ENCODE data around the gene PRDX5. TPM values are rescaled to one million over a fixed set of nuclear protein-coding genes. Genes with fewer than 3 reads are reported as not detected.
A peak's percentile ranks its signal among the peaks of the same experiment; 100 is the strongest.

The PRDX5 gene
- total and polyA plus RNA-seq, 7 experiments from 2014 or later = 41.4 to 195 (median 59.6) TPM

DNA sequence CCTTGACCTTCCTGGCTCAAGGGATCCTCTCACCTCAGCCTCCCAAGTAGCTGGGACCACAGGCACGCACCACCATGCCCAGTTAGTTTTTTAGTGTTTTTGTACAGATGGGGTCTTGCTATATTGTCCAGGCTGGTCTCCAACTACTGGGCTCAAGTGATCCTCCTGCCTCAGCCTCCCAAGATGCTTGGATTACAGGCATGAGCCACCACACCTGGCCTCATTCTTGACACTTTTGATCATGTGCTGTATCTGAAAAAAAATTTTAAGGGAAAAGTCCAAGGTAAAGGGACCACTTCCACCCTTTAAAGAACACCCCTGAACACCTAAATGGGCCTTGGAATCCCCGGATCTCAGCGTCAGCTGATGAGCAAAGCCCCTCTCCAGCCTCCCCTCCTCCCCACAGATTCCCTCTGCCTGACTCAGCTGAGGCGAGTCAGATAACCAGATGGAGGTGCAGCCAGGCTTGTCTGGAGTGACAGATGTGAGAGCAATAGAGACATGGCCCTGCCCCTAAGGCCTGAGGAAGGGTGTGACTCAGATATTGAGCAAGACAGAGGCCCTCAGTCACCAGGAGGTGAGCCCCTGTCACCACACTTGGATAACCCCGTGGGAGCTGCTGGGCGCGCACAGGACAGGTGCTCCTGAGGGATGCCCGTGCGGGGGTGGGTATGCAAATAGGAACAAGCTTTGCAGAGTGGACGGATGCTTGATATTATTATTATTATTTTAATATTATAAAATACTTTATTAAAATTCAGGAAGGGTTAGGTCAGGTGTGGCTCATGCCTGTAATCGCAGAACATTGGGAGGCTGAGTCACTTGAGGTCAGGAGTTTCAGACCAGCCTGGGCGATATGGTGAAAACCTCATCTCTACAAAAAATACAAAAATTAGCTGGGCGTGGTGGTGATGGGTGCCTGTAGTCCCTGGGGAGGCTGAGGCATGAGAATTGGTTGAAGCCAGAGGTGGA lies 17.1 kb downstream of the PRDX5 start:
- H3K27me3 ChIP-seq (ENCODE audit: control insufficient read depth in 2 of 2, insufficient read depth in 2 of 2, low read length in 2 of 2) = no peaks in the 10 kb centered on the region
- ChIA-PET POLR2A (interaction anchor here (0.6 kb wide), 1 partner anchor 130 kb away, joined by 5 read pairs; no protein-coding TSS in a partner anchor), CTCF (interaction anchor here (0.6 kb wide), 1 partner anchor 20 kb away, joined by 3 read pairs; no protein-coding TSS in a partner anchor)
- H3K27ac ChIP-seq (ENCODE audit: low read depth, low read length) = no peak overlapping the region
- H3K4me1 ChIP-seq (ENCODE audit: control insufficient read depth in 2 of 2, insufficient read depth in 2 of 2, low read length in 2 of 2) = peaks cover 13 to 21% of the 10 kb centered on the region in 2 donors
- H3K27me3 Mint-ChIP-seq = no peaks in the 10 kb centered on the region
- peaks cover 12 to 39% (median 24%) of the 10 kb centered on the region in 7 donors for H3K4me1 Mint-ChIP-seq
- intact Hi-C loops (cut with micrococcal nuclease) = no loop called here
- no peak overlapping the region for H3K4me3 ChIP-seq (ENCODE audit: low read length)
- DNase-seq (peak in 1 of 9 donors; percentile 46), ATAC-seq (peak; percentile 50)
- H3K4me3 Mint-ChIP-seq = no peak overlapping the region
- H3K27ac Mint-ChIP-seq = peak overlapping the region in 2 of 9 donors; percentile 62 to 65
- H3K9me3 Mint-ChIP-seq = no peaks in the 10 kb centered on the region
- peaks cover 0 to 11% (median 4%) of the 10 kb centered on the region in 3 experiments for H3K36me3 ChIP-seq (ENCODE audit: control insufficient read depth in 2 of 3, insufficient read depth in 3 of 3, low read length in 3 of 3)
- peaks cover 0 to 10% (median 8%) of the 10 kb centered on the region in 5 donors for H3K36me3 Mint-ChIP-seq
- H3K9me3 ChIP-seq (ENCODE audit: control insufficient read depth in 2 of 3, low read length in 3 of 3) = no peaks in the 10 kb centered on the region

DNA sequence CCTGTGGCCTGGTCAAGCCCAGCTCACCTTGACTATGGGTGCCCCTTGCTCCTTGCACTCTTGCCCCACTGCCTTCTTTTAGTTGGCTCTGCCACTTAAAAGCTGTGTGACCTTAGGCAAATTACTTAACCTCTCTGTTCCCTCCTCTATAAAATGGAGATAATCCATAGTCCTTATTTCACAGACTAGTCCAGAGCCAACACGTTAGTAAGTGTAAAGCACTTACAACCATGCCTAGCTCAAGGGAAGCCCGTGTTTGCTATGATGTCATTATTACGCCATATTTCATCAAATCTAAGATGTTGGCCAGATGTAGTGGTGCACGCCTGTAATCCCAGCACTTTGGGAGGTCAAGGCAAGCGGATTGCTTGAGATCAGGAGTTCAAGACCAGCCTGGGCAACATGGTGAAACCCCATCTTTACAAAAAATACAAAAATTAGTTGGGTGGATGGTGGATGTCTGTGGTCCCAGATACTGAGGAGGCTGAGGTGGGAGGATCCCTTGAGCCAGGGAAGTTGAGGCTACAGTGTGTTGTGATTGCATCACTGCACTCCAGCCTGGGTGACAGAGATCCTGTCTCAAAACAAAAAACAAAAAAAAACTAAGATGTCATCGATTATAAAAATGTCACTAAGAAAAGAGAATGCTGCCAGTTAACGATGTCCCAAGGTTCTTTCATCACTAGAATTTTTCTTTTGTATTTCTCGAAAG lies 19.8 kb downstream of the PRDX5 start:
- no peak overlapping the region for H3K27ac ChIP-seq (ENCODE audit: low read depth, low read length)
- no peaks in the 10 kb centered on the region for H3K27me3 ChIP-seq (ENCODE audit: control insufficient read depth in 2 of 2, insufficient read depth in 2 of 2, low read length in 2 of 2)
- ChIA-PET POLR2A (interaction anchor here (0.7 to 2.5 kb wide), 2 partner anchors 20 to 120 kb away, joined by 4 to 15 read pairs; partner anchors contain the start of genes PRDX5 and TRMT112), CTCF (interaction anchor here (0.6 to 1.5 kb wide), 5 partner anchors 13 to 351 kb away, joined by 3 to 5 read pairs (median 3); partner anchors contain the start of gene TRMT112)
- no peak for ATAC-seq
- DNase-seq = no peak
- H3K4me3 ChIP-seq (ENCODE audit: low read length) = no peak overlapping the region
- H3K36me3 ChIP-seq (ENCODE audit: control insufficient read depth in 2 of 3, insufficient read depth in 3 of 3, low read length in 3 of 3) = peaks cover 0 to 11% (median 4%) of the 10 kb centered on the region in 3 experiments
- no peaks in the 10 kb centered on the region for H3K9me3 ChIP-seq (ENCODE audit: control insufficient read depth in 2 of 3, low read length in 3 of 3)
- H3K4me3 Mint-ChIP-seq = peak overlapping the region in 2 of 10 donors; percentile 32 to 54
- H3K27ac Mint-ChIP-seq = peak overlapping the region in 7 of 9 donors; percentile 14 to 78 (median 54)
- intact Hi-C loops (cut with micrococcal nuclease) = no loop called here
- H3K4me1 Mint-ChIP-seq = peaks cover 17 to 46% (median 26%) of the 10 kb centered on the region in 7 donors
- H3K27me3 Mint-ChIP-seq = peaks cover 0 to 2% (median 0%) of the 10 kb centered on the region in 5 donors
- H3K9me3 Mint-ChIP-seq = no peaks in the 10 kb centered on the region
- peaks cover 0 to 12% (median 9%) of the 10 kb centered on the region in 5 donors for H3K36me3 Mint-ChIP-seq
- peaks cover 29 to 30% of the 10 kb centered on the region in 2 donors for H3K4me1 ChIP-seq (ENCODE audit: control insufficient read depth in 2 of 2, insufficient read depth in 2 of 2, low read length in 2 of 2)

DNA sequence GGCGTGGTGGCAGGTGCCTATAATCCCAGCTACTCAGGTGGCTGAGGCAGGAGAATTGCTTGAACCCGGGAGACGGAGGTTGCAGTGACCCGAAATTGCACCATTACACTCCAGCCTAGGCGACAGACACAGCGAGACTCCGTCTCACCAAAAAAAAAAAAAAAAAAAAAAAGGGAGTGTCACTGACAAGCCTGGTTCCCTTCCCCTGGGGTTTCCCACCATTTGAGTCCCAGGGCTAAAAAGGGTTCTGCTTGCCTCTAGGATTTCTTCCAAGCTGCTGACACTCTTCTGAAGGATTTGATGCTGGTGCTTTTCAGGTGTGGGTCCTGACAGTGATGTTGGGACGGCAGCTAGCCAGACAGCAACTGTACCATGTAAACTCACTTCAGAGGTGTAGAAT lies 20.8 kb downstream of the PRDX5 start:
- POLR2A ChIA-PET = interaction anchor here (1.0 to 3.3 kb wide), 3 partner anchors 10 to 132 kb away, joined by 3 to 15 read pairs (median 12); partner anchors contain the start of genes FERMT3, PRDX5 and TRMT112
- Mint-ChIP-seq H3K9me3 (no peaks in the 10 kb centered on the region), H3K27ac (peak overlapping the region; percentile 88 to 98 (median 94)), H3K4me3 (peak overlapping the region; percentile 81 to 91 (median 88)), H3K36me3 (peaks cover 0 to 11% (median 9%) of the 10 kb centered on the region in 5 donors), H3K4me1 (peaks cover 17 to 49% (median 26%) of the 10 kb centered on the region in 7 donors), H3K27me3 (peaks cover 0 to 2% (median 0%) of the 10 kb centered on the region in 5 donors)
- DNase-seq (no peak), ATAC-seq (no peak)
- CTCF ChIA-PET = interaction anchor here (1.1 to 1.3 kb wide), 2 partner anchors 22 to 34 kb away, joined by 3 read pairs; no protein-coding TSS in a partner anchor
- no peaks in the 10 kb centered on the region for H3K9me3 ChIP-seq (ENCODE audit: control insufficient read depth in 2 of 3, low read length in 3 of 3)
- peaks cover 29 to 30% of the 10 kb centered on the region in 2 donors for H3K4me1 ChIP-seq (ENCODE audit: control insufficient read depth in 2 of 2, insufficient read depth in 2 of 2, low read length in 2 of 2)
- H3K27me3 ChIP-seq (ENCODE audit: control insufficient read depth in 2 of 2, insufficient read depth in 2 of 2, low read length in 2 of 2) = no peaks in the 10 kb centered on the region
- H3K27ac ChIP-seq (ENCODE audit: low read depth, low read length) = peak overlapping the region; percentile 89
- intact Hi-C loops (cut with micrococcal nuclease) = no loop called here
- no peak overlapping the region for H3K4me3 ChIP-seq (ENCODE audit: low read length)
- peaks cover 0 to 20% (median 4%) of the 10 kb centered on the region in 3 experiments for H3K36me3 ChIP-seq (ENCODE audit: control insufficient read depth in 2 of 3, insufficient read depth in 3 of 3, low read length in 3 of 3)

DNA sequence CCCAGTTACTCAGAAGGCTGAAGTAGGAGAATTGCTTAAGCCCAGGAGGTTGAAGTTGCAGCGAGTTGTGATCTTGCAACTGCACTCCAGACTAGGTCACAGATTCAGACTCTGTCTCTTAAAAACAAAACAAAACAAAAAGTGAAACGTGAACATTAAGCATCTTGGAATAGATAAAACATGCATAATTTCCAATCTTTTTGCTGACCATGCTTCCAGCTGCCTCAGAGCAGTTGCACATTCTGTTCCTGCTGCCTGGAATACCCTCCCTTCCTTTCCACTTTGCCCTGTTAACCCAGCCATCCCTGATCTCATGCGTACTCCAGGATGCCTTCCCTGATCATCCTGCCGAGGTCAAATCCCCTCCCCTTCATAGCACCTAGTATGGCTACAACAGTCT lies 21.4 kb downstream of the PRDX5 start:
- Mint-ChIP-seq H3K4me1 (peaks cover 17 to 49% (median 26%) of the 10 kb centered on the region in 7 donors), H3K36me3 (peaks cover 0 to 10% (median 9%) of the 10 kb centered on the region in 5 donors), H3K27ac (peak overlapping the region; percentile 88 to 98 (median 94)), H3K4me3 (peak overlapping the region; percentile 81 to 91 (median 88)), H3K9me3 (no peaks in the 10 kb centered on the region), H3K27me3 (peaks cover 0 to 2% (median 0%) of the 10 kb centered on the region in 5 donors)
- no peak for DNase-seq
- H3K36me3 ChIP-seq (ENCODE audit: control insufficient read depth in 2 of 3, insufficient read depth in 3 of 3, low read length in 3 of 3) = peaks cover 0 to 25% (median 9%) of the 10 kb centered on the region in 3 experiments
- peak overlapping the region; percentile 89 for H3K27ac ChIP-seq (ENCODE audit: low read depth, low read length)
- H3K27me3 ChIP-seq (ENCODE audit: control insufficient read depth in 2 of 2, insufficient read depth in 2 of 2, low read length in 2 of 2) = no peaks in the 10 kb centered on the region
- H3K4me1 ChIP-seq (ENCODE audit: control insufficient read depth in 2 of 2, insufficient read depth in 2 of 2, low read length in 2 of 2) = peaks cover 29 to 30% of the 10 kb centered on the region in 2 donors
- ATAC-seq = no peak
- H3K4me3 ChIP-seq (ENCODE audit: low read length) = peak overlapping the region; percentile 73
- H3K9me3 ChIP-seq (ENCODE audit: control insufficient read depth in 2 of 3, low read length in 3 of 3) = no peaks in the 10 kb centered on the region
- ChIA-PET POLR2A (interaction anchor here (0.7 to 3.6 kb wide), 8 partner anchors 10 to 404 kb away, joined by 3 to 38 read pairs (median 4); partner anchors contain the start of genes FERMT3, PRDX5, RASGRP2 and TRMT112), CTCF (interaction anchor here (1.1 to 1.3 kb wide), 2 partner anchors 22 to 34 kb away, joined by 3 read pairs; no protein-coding TSS in a partner anchor)
- intact Hi-C loops (cut with micrococcal nuclease) = no loop called here

DNA sequence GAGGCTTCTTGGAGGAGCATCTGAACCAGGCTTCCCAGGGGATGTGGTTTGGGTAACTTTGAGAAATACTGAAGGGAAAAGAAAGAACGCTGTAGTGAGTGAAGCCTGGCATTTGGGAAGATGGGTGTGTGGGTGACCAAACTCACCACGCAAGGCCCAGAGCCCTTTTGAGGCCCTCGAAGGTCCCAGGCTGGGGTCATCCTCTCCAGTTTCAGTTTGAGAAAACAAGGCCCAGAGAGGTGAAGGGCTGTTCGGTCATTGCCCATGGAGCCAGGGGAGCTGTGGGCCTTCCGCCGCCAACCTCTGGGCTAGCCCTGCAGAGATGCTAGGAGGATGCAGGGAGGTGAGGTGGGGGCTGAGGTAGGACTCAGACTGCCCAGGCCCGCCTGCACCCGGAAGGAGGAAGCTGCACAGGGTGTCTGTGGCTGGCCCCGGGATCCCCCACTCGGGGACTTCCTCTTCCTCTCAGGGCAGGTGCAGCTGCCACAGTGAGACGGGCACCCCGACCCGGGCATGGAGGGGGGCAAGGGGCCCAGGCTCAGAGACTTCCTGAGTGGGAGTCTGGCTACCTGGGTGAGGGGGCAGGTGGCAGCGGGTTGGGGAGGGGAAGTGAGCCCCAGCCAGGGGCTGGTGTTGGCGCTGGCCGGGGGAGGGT lies 22.0 kb downstream of the PRDX5 start, which contains the start of gene CCDC88B:
Gene CCDC88B, plus strand, starts transcription at position 451 of the 655 bp plus-strand sequence. Its CDS starts 63 bp downstream, at position 514.
- DNase-seq (peak; percentile 72 to 93 (median 87)), ATAC-seq (peak; percentile 91)
- Histone ChIP-seq H3K4me1 (ENCODE audit: control insufficient read depth in 2 of 2, insufficient read depth in 2 of 2, low read length in 2 of 2) (peaks cover 29 to 30% of the 10 kb centered on the region in 2 donors), H3K4me3 (ENCODE audit: low read length) (peak within 1 kb of the TSS; percentile 73), H3K27ac (ENCODE audit: low read depth, low read length) (peak within 1 kb of the TSS; percentile 89), H3K36me3 (ENCODE audit: control insufficient read depth in 2 of 3, insufficient read depth in 3 of 3, low read length in 3 of 3) (peaks cover 0 to 27% (median 12%) of the 10 kb centered on the region in 3 experiments), H3K9me3 (ENCODE audit: control insufficient read depth in 2 of 3, low read length in 3 of 3) (no peaks in the 10 kb centered on the region), H3K27me3 (ENCODE audit: control insufficient read depth in 2 of 2, insufficient read depth in 2 of 2, low read length in 2 of 2) (no peaks in the 10 kb centered on the region)
- H3K36me3 Mint-ChIP-seq = peaks cover 0 to 10% (median 9%) of the 10 kb centered on the region in 5 donors
- no peaks in the 10 kb centered on the region for H3K9me3 Mint-ChIP-seq
- ChIA-PET POLR2A (interaction anchor here (0.6 to 3.6 kb wide), 11 partner anchors 9 to 1748 kb away, joined by 3 to 38 read pairs (median 3); partner anchors contain the start of genes FERMT3, NUDT22, PRDX5 and RASGRP2), CTCF (interaction anchor here (0.9 to 1.1 kb wide), 2 partner anchors 22 to 35 kb away, joined by 3 to 4 read pairs; partner anchors contain the start of genes PRDX5 and TRMT112)
- intact Hi-C loops (cut with micrococcal nuclease) = loop anchor here (1.0 to 2.0 kb wide), 6 partner anchors 19 to 70 kb away; partner anchors contain the start of genes ESRRA (in 2 of the 2), RPS6KA4 (in 2 of the 2), PRDX5 (in 1 of the 2) and TRMT112 (in 1 of the 2)
- H3K27me3 Mint-ChIP-seq = peaks cover 0 to 2% (median 0%) of the 10 kb centered on the region in 5 donors
- peaks cover 17 to 48% (median 26%) of the 10 kb centered on the region in 7 donors for H3K4me1 Mint-ChIP-seq
- H3K27ac Mint-ChIP-seq = peak within 1 kb of the TSS; percentile 88 to 98 (median 94)
- H3K4me3 Mint-ChIP-seq = peak within 1 kb of the TSS; percentile 81 to 91 (median 88)

Data from naive thymus-derived CD4-positive, alpha-beta T cell (primary cell).